Measurements from ENCODE around the gene PALD1.
A peak's percentile ranks its signal among the peaks of the same experiment; 100 is the strongest.

Gene PALD1

DNA sequence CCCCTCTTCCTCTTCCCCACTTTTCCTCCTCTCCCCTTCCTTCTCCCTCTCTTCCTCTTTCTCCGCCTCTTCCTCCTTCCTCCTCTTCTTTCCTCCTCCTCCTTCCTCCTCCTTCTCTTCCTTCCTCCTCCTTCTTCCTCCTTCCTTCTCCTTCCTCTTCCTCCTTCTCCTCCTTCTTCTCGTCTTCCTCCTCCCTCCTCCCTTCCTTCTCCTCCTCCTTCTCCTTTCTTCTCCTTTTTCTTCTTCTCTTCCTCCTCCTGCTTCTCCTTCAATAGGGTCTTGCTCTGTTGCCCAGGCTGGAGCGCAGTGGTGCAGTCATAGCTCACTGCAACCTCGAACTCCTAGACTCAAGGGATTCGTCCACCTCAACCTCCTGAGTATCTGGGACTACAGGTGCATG lies 56.9 kb downstream of the PALD1 start:
- no peak for DNase-seq (ENCODE audit: low read depth in 2 of 2)

DNA sequence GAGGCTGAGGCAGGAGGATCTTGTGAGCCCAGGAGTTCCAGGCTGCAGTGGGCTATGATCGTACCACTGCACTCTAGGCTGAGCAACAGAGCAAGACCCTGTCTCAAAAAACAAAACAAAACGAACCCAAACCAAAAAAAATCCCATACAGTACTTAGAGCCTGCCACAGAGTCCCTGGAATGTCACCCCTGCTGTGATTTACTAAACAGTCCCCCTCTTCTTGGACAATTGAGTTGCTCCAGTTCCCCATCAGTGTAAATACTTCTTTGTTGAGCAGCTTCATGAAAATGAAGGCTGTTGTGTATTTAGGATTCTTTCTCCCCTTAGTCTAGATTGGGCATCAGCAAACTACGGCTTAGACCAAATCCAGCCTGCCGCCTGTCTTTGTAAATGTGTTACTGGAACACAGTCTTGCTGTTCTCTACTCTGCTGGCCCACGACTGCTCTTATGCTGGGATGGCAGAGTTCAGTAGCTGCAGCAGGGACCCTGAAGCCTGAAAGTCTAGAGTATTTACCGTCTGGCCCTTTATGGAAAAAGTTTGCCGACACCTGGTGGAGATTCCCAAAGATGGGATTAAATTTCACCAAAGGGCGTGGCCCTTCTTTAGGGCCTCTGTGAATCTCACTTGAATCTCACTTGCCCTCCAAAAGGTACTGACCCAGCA lies 57.8 kb downstream of the PALD1 start:
- no peak for DNase-seq (ENCODE audit: low read depth in 2 of 2)

DNA sequence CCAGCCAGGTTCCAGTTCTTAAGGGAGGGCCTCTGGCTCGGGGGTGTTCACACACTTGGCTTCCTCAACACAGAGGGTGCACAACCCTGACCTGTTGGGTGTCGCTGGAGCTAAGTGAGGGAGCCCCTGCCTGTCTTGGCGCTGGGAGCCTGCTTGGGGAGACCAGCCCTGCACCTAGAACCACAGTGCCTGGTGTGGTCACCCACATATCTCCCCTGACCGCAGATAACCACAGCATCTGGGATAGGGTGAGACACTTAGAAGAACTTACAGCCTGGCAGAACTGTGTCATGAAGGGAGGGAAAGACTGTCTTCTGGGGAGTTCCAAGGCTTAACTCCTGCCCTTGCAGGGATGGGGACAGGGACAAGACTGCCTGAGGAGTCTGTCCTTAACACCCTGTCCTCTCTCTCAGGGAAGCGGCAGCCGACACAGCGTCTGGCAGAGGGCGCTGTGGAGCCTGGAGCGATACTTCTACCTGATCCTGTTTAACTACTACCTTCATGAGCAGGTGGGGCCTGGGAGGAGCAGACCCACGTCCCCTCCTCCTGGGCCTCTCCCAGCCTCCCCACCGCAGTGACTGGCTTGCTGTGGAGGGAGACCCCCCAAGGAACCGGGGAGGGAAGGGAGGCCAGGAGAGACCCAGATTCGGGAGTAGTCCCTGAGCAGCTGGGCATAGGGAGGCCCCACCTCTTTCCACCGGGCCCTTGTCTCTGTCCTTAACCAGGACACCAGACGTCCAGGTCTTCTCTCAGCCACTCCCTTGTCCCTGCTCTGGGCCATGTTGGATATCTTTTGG lies 59.0 kb downstream of the PALD1 start:
- no peak for DNase-seq (ENCODE audit: low read depth in 2 of 2)

DNA sequence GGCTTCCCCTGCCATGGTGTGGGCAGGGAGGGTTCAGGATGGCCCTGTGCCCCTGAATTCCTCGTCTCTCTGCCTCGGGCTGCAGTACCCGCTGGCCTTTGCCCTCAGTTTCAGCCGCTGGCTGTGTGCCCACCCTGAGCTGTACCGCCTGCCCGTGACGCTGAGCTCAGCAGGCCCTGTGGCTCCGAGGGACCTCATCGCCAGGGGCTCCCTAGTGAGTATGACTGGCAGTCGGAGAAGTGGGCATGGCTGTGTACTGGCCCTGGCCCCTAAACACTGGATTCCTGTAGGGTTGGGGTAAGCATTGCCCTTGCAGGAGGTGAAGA lies 59.6 kb downstream of the PALD1 start:
- DNase-seq (ENCODE audit: low read depth in 2 of 2): no peak

DNA sequence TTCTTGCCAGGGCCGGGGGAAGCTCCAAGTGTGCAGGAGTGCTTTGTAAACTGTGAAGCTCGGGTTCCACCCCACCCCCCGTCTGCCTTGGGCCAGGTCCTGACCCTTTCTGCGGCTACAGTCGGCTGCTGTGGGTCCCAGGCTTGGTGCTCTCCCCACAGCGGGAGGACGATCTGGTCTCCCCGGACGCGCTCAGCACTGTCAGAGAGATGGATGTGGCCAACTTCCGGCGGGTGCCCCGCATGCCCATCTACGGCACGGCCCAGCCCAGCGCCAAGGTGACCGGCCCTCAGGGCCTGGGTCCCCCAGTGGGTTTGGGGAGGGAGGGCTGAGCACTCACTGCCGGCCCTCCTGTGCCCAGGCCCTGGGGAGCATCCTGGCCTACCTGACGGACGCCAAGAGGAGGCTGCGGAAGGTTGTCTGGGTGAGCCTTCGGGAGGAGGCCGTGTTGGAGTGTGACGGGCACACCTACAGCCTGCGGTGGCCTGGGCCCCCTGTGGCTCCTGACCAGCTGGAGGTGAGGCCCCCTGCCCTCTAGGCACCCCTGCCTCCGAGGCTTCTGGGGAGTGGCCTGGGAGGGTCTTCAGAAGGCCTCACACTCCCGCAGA lies 60.3 kb downstream of the PALD1 start:
- no peak for DNase-seq (ENCODE audit: low read depth in 2 of 2)

DNA sequence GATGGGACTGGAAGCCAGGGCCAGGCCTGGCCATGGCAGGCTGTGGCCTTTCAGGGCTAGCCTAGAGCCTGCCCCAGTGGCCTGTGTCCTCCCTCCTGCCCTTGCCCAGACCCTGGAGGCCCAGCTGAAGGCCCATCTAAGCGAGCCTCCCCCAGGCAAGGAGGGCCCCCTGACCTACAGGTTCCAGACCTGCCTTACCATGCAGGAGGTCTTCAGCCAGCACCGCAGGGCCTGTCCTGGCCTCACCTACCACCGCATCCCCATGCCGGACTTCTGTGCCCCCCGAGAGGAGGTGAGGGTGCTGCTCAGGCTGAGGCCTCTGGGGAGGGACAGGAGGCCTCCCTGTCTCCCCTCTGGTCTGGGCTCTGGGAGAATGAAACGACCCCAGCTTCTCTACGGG lies 60.9 kb downstream of the PALD1 start:
- no peak for DNase-seq (ENCODE audit: low read depth in 2 of 2)

DNA sequence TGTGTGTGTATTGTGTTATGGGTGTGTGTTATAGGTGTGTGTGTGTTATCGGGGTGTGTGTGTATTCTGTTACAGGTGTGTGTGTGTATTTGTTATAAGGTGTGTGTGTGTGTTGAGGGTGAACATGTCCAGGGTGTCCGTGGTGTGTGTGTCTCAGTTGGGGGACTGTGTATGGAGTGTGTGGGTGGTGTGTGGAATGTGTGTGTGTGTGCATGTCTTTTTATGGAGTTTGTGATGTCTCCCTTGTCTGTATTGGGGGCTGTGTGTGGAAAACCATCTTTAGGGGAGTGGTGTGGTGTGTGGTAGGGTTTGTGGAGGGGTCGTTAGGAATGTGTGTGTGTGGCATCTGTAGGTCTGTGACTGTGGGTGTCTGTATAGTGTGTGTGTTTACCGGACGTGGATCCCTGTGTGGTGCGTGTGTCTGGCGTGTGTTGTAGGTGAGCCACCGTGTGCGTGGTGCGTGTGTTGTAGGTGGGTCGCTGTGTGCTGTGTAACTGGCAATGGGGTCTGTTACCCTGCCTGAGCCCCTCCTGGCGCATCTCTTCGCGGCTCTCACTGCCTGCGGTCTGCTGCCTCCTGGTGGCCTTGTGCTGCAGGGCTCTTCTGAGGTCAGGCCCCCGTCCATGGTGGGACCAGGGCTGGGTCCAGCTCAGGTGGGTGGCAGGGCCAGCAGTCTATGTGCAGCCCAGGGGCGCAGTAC lies 61.7 kb downstream of the PALD1 start:
- no peak for DNase-seq (ENCODE audit: low read depth in 2 of 2)

DNA sequence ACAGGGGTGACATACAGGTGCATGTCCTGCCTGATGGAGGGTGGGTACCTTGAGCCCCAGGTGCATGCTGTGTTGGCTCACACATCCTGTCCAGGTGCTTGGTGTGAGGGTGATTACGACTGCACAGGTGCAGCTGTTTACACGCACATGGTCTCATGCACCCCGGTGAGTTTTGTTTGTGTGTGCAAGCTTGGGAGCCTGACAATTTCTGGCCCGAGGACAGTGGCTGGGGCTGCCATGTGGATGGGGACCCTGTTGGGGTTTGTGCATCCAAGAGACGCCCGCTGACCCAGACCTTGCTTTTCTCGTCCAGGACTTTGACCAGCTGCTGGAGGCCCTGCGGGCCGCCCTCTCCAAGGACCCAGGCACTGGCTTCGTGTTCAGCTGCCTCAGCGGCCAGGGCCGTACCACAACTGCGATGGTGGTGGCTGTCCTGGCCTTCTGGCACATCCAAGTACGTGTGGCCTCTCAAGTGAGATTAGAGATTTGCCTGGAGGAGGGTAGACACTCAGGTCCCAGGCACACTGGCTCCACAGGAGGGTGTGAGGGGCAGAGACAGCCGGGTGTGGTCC lies 62.3 kb downstream of the PALD1 start:
- no peak for DNase-seq (ENCODE audit: low read depth in 2 of 2)

DNA sequence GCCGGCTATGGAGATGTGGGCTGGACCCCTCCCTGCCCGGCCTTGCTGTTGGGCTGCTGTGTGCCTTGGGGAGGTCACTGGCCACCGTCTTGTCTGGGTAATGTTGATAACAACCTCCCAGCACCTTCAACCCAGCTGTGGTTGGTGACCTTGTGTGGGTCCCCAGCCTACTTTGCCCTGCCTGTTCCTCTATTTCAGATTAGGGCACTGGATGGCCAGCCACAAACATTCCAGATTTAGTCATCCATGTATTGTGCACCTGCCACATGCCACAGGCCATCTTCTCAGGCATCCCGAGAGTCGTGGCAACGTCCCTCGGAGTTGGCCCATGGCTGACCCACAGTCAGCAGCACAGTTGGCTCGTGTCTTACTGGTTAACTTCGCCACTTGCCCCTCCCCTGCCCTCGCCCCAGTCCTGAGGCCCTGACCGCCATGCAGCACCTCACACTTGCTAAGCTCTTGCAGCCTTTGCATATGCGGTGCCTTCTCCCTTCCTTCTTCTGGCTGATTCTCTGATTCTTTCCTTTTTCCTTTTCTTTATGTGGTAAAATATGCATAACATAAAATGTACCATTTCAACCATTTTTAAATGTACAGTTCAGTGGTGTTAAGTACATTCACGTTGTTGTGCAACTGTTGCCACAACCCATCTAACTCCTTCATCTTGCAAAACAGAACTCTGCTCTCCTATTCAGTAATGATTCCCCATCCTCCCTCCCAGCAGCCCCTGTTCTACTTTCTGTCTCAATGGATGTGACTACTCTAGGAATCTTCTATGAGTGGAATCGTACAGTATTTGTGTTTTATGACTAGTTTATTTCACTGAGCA lies 63.4 kb downstream of the PALD1 start:
- DNase-seq (ENCODE audit: low read depth in 2 of 2): no peak

DNA sequence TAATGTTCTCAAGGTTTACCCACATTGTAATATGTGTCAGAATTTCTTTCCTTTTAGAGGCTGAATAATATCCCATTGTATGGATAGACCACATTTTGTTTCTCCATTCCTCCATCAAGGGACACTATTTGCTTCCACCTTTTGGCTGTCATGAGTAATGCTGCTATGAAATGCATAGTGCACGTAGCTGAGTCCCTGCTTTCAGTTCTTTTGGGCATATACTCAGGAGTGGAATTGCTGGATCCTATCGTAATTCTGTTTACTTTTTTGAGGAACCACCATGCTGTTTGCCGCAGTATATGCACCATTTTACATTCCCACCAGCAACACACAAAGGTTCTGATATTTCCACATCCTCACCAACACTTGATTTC lies 64.0 kb downstream of the PALD1 start:
- DNase-seq (ENCODE audit: low read depth in 2 of 2): no peak

DNA sequence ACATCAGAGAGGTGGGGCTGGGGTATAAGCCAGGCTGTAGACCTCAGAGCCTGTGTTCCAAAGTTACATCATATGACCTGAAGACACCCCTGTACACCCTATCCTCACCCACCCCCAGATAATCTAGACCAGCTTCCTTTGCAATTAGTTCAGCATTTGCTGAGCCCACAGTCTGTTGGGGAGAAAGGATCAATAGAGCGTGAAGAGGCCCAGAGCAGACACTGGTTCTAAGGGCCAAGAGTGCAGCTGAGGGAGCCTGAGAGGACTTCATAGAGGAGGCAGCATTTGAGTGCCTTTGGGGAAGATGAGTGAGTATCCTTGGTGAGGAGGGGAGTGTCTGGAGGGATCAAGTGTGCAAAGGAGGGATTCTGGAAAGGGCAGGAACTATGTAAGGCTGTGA lies 65.3 kb downstream of the PALD1 start:
- DNase-seq (ENCODE audit: low read depth in 2 of 2): no peak

DNA sequence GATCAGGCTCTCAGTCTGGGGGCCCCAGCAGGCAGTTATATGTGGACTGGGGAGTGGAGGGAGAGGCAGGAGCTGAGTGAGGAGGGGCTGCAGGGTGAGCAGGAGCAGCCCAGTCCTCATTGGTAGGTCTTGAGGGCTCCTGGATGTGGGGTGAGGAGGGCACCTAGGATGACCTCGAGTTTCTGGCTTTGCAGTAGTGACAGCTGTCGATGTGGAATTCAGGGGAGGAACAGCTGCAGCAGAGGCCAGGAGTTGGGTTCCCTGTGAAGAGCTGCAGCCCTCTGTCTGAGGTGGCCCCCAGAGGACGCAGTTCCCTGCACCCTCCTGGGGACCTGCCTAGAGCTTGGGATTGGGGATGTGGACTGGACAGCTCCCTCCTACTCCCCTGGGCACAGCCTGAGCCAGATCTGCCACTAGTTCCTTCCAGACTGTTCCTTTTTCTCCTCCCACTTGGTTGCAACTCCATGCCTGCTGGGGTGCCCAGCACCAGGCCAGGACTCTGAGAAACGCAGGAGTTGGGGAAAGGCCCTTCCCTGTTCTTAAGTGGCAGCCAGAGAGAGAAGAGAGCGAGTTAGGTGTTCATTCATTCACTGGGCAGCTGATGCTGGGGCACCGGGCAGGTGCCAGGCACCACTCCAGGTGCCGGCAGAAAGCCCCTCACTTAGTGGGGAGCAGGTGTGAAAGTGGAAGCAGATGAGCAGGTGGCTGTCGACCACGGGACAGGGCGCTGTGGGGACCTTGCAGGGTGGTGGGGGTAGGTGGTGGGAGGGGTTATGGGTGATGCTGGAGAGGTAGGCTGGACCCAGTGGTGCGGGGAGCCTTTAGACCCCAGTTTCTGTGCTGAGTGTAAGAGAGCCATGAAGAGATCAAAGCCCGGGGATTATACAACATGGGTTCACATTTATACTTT lies 66.1 kb downstream of the PALD1 start:
- no peak for DNase-seq (ENCODE audit: low read depth in 2 of 2)

DNA sequence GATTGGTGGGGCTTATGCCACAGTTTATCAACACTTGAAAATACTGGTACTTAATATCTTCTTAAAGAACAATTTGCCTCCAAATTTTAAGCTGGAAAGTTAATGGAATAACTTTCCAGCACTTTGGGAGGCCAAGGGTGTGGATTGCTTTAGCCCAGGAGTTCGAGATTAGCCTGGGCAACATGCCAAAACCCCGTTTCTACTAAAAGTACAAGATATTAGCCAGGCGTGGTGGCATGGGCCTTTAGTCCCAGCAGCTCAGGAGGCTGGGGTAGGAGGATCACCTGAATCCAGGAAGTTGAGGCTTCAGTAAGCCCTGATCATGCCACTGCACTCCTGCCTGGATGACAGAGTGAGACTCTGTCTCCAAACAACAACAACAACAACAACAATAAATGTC lies 68.0 kb downstream of the PALD1 start:
- DNase-seq (ENCODE audit: low read depth in 2 of 2): no peak

DNA sequence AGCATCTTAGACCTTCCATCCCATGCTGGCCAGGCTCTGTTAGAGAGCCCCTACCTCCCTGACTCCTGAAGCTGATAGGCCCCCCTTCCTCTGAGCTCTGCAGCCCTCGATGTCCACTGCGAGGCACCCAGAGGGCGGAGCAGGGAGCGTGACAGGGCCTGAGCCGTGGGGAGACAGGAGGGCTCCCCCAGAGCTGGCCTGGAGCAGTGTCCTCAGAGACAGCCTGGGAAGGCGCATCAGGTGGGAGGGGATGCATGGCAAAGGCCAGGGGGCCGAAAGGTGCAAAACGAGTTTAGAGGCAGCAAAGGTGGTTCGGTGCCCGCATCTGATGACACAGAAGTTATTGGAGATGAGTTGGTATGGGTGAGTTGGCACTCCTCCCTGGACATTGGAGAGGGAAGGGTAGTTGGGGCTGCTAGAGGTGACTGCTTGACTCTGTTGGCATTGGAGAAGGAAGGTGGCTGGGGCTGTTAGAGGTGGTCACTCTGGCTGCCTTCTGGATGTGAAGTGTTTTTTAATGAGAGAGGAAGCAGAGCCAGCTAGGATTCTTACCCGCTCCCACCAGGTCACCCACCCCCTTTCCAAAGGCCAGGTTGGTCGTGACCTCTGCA lies 70.9 kb downstream of the PALD1 start:
- no peak for DNase-seq (ENCODE audit: low read depth in 2 of 2)

DNA sequence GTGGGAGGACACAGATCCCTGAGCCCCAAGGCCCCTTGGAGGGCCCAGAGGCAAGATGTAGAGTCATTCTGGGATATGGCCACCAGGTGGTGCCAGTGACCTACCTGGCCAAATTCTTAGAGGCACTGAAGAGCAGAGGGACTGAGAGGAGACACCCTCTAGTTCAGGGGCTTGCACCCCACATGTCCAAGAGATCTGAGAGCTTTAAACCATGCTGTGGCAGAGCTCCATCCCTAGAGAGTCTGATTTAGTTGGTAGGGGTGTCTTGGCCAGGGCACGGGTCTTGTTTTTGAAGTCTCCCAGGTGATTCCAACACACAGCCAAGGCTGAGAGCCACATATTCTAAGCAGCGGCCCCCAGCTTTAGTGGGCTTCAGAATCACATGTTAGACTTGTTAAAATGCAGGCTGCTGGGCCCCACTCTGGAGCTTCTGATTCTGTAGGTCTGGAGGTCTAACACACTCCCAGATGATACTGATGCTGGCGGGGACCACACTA lies 71.4 kb downstream of the PALD1 start:
- DNase-seq (ENCODE audit: low read depth in 2 of 2): peak; percentile 47 to 54

DNA sequence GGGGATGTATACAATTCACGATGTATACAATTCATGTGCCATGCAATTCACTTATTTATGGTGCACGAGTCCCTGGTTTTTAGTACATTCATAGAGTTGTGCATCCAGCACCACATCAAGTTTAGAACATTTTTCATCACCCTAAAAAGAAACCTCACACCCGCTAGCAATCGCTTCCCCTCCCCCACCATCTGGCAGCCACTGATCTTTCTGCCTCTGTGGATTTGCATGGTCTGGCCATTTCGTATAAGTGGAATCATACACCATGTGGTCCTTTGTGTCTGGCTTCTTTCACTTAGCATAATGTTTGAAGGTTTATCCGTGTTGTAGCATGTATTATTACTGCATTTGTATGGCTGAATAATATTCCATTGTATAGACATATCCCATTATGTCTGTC lies 71.9 kb downstream of the PALD1 start:
- no peak for DNase-seq (ENCODE audit: low read depth in 2 of 2)

DNA sequence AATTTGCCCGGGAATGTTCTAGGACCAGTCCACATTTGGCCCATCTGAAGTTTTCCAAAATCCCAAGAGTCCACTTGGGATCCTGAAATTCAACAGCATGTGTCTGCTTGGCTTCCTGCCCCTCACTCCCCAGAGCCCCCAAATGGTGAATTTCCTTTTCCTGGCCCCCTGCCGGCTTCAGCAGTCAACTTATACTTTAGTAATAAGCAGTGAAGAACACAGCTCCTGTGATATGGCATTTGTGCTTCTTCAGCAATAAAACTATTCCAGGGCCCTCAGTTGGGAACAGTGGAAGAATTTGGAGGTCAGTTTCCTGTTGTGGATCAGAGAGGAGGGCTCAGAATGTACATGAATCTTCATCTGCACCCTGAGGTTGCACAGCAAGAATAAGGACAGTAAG lies 72.9 kb downstream of the PALD1 start:
- no peak for DNase-seq (ENCODE audit: low read depth in 2 of 2)

DNA sequence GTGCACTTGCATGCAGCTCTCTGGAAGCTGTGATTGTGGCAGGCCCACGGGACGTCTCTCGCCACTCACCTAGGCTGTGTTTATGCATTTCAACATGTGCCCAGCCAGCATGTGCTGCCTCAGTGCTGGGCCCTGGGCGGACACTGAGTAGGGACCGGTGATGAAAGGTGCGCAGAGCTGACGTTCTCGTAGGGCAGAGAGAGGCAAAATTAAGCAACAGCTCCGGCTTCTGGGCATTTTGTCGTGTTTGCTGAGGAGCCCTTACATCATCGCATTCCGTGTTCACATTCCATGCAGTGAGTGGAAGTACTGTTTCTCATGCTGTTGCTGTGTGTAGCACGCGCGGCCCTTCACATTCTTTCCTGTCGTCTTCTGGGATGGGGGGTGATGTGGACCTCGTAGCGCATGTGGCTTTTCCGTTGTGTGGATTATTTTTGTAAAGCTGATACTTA lies 73.4 kb downstream of the PALD1 start:
- DNase-seq (ENCODE audit: low read depth in 2 of 2): no peak

DNA sequence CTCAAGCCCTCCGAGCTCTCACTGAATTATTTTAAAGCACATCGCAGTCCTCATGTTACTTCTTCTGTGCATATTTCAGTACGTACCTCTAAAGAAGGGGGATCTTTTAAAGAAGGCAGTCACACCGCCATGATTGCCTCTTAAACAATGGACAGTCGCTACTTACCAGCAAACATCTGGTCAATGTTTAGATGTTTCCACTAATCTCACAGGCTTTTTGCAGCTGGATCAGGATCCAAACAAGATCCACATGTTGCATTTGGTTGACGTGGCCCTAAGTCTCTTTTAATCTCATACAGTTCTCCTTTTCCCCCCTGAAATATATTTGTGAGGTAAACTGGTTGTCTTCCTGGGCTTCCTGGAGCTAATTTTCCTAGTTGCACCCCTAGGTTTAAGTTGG lies 74.0 kb downstream of the PALD1 start:
- DNase-seq (ENCODE audit: low read depth in 2 of 2): no peak

DNA sequence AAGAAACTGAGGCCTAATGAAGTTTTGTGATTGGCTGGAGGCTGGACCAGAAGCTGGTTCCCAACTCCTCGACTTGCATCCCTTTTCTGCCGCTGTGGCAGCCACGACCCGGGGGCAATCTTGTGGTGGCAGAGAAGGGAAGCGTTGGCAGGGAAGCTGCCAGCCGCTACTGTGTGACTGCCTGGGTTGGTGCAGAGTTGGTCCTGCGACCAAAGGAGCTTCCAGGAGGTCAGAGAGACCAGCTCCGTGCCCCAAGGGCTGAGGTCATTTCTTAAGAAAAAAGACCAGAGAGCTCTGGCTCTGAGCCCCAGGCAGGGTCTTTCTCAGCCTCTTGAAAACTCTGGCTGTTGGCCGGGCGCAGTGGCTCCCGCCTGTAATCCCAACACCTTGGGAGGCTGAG lies 76.8 kb downstream of the PALD1 start:
- DNase-seq (ENCODE audit: low read depth in 2 of 2): no peak

All from activated CD8-positive, alpha-beta memory T cell treated with anti-CD3 and anti-CD28 coated beads for 4 hours (primary cell).